CD14-positive monocyte (primary cell): Measurements from ENCODE around the gene CDCA7L. TPM values are rescaled to one million over a fixed set of nuclear protein-coding genes. Genes with fewer than 3 reads are reported as not detected.

Source experiments
- DNase-seq, 3 donors: peaks; one replicate each; pipeline ENCODE4 v3.0.0-alpha.2; 2011 to 2022
- H2AFZ ChIP-seq: 2 replicates; pipeline ENCODE4 v1.6.0; 2012; ENCODE audit warnings: mild to moderate bottlenecking, low read depth, low read length, inconsistent platforms; ENCODE audit not compliant: insufficient read depth, poor library complexity, severe bottlenecking
- H3K27ac ChIP-seq, 2 donors: 1 replicate in 1 of 2; 2 replicates in 1 of 2; pipeline ENCODE4 v1.5.1; 2012 to 2013; ENCODE audit warnings: low read length in 2 of 2, control low read depth in 1 of 2, inconsistent platforms in 1 of 2, low read depth in 1 of 2, mild to moderate bottlenecking in 1 of 2
- H3K27me3 ChIP-seq, 2 donors: one replicate each; pipeline versions ENCODE4 v1.6.0 to v1.6.1; 2011 to 2013; ENCODE audit warnings: low read length in 2 of 2; ENCODE audit not compliant: control insufficient read depth in 2 of 2, insufficient read depth in 2 of 2
- H3K36me3 ChIP-seq, 2 donors: replicated peaks in 1 of 2; 1 replicate in 1 of 2; 2 replicates in 1 of 2; pipeline versions ENCODE4 v1.5.1 to v1.6.1; 2012 to 2013; ENCODE audit warnings: low read length in 2 of 2, control low read depth in 1 of 2, inconsistent platforms in 1 of 2, mild to moderate bottlenecking in 1 of 2; ENCODE audit not compliant: insufficient read depth in 2 of 2, control insufficient read depth in 1 of 2
- H3K4me1 ChIP-seq, 2 donors: 1 replicate in 1 of 2; 2 replicates in 1 of 2; pipeline versions ENCODE4 v1.5.1 to v1.6.1; 2012 to 2013; ENCODE audit warnings: low read length in 2 of 2, control low read depth in 1 of 2, inconsistent platforms in 1 of 2, mild to moderate bottlenecking in 1 of 2, moderate library complexity in 1 of 2; ENCODE audit not compliant: insufficient read depth in 2 of 2, control insufficient read depth in 1 of 2
- H3K4me2 ChIP-seq: replicated peaks from 2 replicates; pipeline ENCODE3; 2012; ENCODE audit warnings: low read length, moderate library complexity, mild to moderate bottlenecking; ENCODE audit not compliant: poor library complexity, severe bottlenecking; ENCODE audit errors: extremely low read depth
- H3K4me3 ChIP-seq, 3 experiments: fragments of 200-600 bp in 1 of 3; sonication (generic) in 1 of 3; replicated peaks in 1 of 3; 1 replicate in 2 of 3; 2 replicates in 1 of 3; pipeline ENCODE4 v1.5.1; 2011 to 2013; ENCODE audit warnings: low read length in 3 of 3, mild to moderate bottlenecking in 3 of 3, control low read depth in 2 of 3, low read depth in 2 of 3, inconsistent platforms in 1 of 3, moderate library complexity in 1 of 3
- H3K79me2 ChIP-seq: 2 replicates; pipeline ENCODE4 v1.6.0; 2012; ENCODE audit warnings: mild to moderate bottlenecking, control low read depth, inconsistent platforms, low read length, moderate library complexity; ENCODE audit not compliant: insufficient read depth
- H3K9ac ChIP-seq: 2 replicates; pipeline ENCODE4 v1.6.0; 2017; ENCODE audit warnings: low read length, mild to moderate bottlenecking; ENCODE audit not compliant: insufficient read depth, poor library complexity, severe bottlenecking
- H3K9me3 ChIP-seq, 2 donors: replicated peaks in 1 of 2; 1 replicate in 1 of 2; 2 replicates in 1 of 2; pipeline versions ENCODE4 v1.5.1 to v1.6.1; 2012 to 2013; ENCODE audit warnings: low read length in 2 of 2, control low read depth in 1 of 2; ENCODE audit not compliant: control insufficient read depth in 1 of 2, insufficient read depth in 1 of 2
- H4K20me1 ChIP-seq: 2 replicates; pipeline ENCODE4 v1.6.0; 2012; ENCODE audit warnings: mild to moderate bottlenecking, low read length, control low read depth, moderate library complexity; ENCODE audit not compliant: insufficient read depth
- H3K27ac Mint-ChIP-seq, 7 donors: one replicate each; pipeline ENCODE4 v1.8.0; 2020; ENCODE audit warnings: mild to moderate bottlenecking in 7 of 7, mixed read lengths in 7 of 7, moderate library complexity in 6 of 7, inconsistent platforms in 2 of 7
- H3K27me3 Mint-ChIP-seq, 3 donors: one replicate each; pipeline ENCODE4 v1.8.0; 2021 to 2022; ENCODE audit warnings: low read depth in 3 of 3, mild to moderate bottlenecking in 3 of 3, mixed read lengths in 3 of 3, moderate library complexity in 3 of 3, inconsistent platforms in 1 of 3
- H3K36me3 Mint-ChIP-seq, 2 donors: one replicate each; pipeline ENCODE4 v1.8.0; 2020; ENCODE audit warnings: mixed read lengths in 2 of 2, inconsistent platforms in 1 of 2, mild to moderate bottlenecking in 1 of 2
- H3K4me1 Mint-ChIP-seq: one replicate; pipeline ENCODE4 v1.8.0; 2020; ENCODE audit warnings: mild to moderate bottlenecking, mixed read lengths
- H3K4me3 Mint-ChIP-seq, 2 donors: one replicate each; pipeline ENCODE4 v1.8.0; 2020; ENCODE audit warnings: mild to moderate bottlenecking in 2 of 2, mixed read lengths in 2 of 2, moderate library complexity in 1 of 2
- H3K9me3 Mint-ChIP-seq, 7 donors: one replicate each; pipeline ENCODE4 v1.8.0; 2020 to 2022; ENCODE audit warnings: mixed read lengths in 7 of 7, mild to moderate bottlenecking in 6 of 7, moderate library complexity in 6 of 7, inconsistent platforms in 2 of 7
- WGBS: methylation state at CpG from one replicate; pipeline ENCODE4 v1.1.5; 2013; ENCODE audit warnings: missing lambda C conversion rate; ENCODE audit not compliant: insufficient coverage; 5-methylcytosine and 5-hydroxymethylcytosine counted together
- intact Hi-C, 2 donors: fragments of 100-400 bp; cut with micrococcal nuclease; formaldehyde crosslinking; loops; one replicate each; pipeline versions ENCODE4 v1.15.0 to v1.15.1; 2023
- polyA plus RNA-seq, 3 donors: library from polyadenylated mRNA; depleted of rRNA in 1 of 3; unstranded in 2 of 3; stranded (reverse) in 1 of 3; fragments of 300-500 nt in 2 of 3; fragments of >200 nt in 1 of 3; fragmentation: Illumina TruSeq in 2 of 3; gene quantifications; 1 replicate in 2 of 3; 2 replicates in 1 of 3; pipeline ENCODE4 v1.2.3, GENCODE V29; 2012 to 2021
- TF ChIP-seq, protein P1 (sequence below): fragments of 200-600 bp; IDR thresholded peaks from one replicate; pipeline ENCODE4 v1.8.0; 2022; ENCODE audit warnings: antibody characterized with exemption, mild to moderate bottlenecking

CDCA7L gene
- polyA plus RNA-seq, 3 donors, result 2.5 to 4.3 (median 3.1) TPM

DNA sequence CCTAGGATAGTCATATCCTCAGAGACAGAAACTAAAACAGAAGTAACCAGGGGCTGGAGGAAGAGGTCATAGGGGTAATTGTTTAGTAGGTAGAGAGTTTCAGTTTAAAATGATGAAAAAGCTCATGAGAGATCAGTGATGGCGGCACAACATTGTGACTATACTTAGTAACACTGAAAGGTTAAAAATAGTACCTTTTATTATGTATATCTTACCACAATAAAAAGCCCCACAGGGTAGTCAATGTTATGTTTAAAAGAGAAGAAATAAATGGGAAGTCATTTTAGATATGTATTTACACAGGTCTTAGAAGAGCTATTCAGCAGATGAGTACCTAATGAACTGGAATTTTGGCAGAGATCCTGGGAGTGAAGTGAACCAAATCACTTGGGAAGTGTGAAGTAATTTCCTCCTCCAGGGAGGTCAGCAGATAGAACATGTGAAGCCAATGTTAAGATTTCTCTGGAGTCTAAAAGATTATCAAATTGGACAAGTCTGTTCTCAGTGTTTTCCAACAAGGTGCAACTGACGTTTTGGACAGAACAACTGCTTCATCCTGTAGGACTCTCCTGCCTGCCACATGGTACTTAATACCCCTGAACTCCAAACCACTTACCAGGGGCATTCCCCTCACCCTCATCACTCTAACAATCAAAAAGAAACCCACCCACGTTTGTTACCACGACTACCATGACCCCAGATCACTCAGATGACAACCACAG is 6.4 kb downstream of the CDCA7L start:
- Mint-ChIP-seq H3K27me3 (peaks cover 0 to under 1% (median 0%) of the 10 kb centered on the region in 3 donors), H3K36me3 (peaks cover 10 to 13% of the 10 kb centered on the region in 2 donors), H3K4me3 (no peak overlapping the region), H3K27ac (peak overlapping the region in 2 of 7 donors; percentile 4 to 34), H3K9me3 (peaks cover 0 to 11% (median 0%) of the 10 kb centered on the region in 7 donors), H3K4me1 (peaks cover 35% of the 10 kb centered on the region)
- Histone ChIP-seq H4K20me1 (no peaks in the 10 kb centered on the region), H3K9ac (no peak overlapping the region), H3K9me3 (peaks cover 0 to 3% of the 10 kb centered on the region in 2 donors), H3K36me3 (no peaks in the 10 kb centered on the region), H3K79me2 (peaks cover 91% of the 10 kb centered on the region), H3K4me3 (no peak overlapping the region), H3K27ac (no peak overlapping the region), H3K4me2 (no peak overlapping the region), H3K27me3 (no peaks in the 10 kb centered on the region), H2AFZ (no peak overlapping the region), H3K4me1 (peaks cover 13 to 43% of the 10 kb centered on the region in 2 donors)
- intact Hi-C loops, result no loop called here
- 45% methylated on average over 1 of the region's 4 CpGs for WGBS
- no peak for DNase-seq
- TF ChIP-seq, protein P1, sequence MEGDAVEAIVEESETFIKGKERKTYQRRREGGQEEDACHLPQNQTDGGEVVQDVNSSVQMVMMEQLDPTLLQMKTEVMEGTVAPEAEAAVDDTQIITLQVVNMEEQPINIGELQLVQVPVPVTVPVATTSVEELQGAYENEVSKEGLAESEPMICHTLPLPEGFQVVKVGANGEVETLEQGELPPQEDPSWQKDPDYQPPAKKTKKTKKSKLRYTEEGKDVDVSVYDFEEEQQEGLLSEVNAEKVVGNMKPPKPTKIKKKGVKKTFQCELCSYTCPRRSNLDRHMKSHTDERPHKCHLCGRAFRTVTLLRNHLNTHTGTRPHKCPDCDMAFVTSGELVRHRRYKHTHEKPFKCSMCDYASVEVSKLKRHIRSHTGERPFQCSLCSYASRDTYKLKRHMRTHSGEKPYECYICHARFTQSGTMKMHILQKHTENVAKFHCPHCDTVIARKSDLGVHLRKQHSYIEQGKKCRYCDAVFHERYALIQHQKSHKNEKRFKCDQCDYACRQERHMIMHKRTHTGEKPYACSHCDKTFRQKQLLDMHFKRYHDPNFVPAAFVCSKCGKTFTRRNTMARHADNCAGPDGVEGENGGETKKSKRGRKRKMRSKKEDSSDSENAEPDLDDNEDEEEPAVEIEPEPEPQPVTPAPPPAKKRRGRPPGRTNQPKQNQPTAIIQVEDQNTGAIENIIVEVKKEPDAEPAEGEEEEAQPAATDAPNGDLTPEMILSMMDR, result no peak

DNA sequence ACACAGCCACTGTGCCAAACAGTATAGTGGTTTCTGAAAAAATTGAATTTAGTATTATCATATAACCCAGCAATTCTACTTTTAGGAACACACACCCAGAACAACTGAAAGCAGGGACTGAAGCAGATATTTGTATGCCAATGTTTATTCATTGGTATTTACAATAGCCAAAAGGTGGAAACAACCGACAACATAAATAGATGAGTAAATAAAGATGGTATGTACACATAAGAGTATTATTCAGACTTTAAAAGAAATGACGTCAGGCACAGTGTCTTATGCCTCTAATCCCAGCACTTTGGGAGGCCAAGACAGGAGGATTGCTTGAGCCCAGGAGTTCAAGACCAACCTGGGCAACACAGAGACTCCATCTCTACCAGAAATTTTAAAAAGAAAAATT is 7.2 kb downstream of the CDCA7L start:
- no CpG with 5 or more reads among the region's 2 CpGs for WGBS

More for the DNA sequence above, 7.2 kb downstream of the CDCA7L start:
- H3K27me3 Mint-ChIP-seq, result no peaks in the 10 kb centered on the region
- no peak overlapping the region for H3K9ac ChIP-seq
- no peaks in the 10 kb centered on the region for H4K20me1 ChIP-seq
- TF ChIP-seq, protein P1, result no peak
- peaks cover 10 to 13% of the 10 kb centered on the region in 2 donors for H3K36me3 Mint-ChIP-seq
- peaks cover 0 to 11% (median 0%) of the 10 kb centered on the region in 7 donors for H3K9me3 Mint-ChIP-seq
- intact Hi-C loops, result no loop called here
- peaks cover 9 to 43% of the 10 kb centered on the region in 2 donors for H3K4me1 ChIP-seq
- no peak overlapping the region for H3K4me2 ChIP-seq
- no peak overlapping the region for H3K4me3 Mint-ChIP-seq
- H3K79me2 ChIP-seq, result peaks cover 88% of the 10 kb centered on the region
- H3K27ac ChIP-seq, result no peak overlapping the region
- DNase-seq, result no peak
- peaks cover 0 to 3% of the 10 kb centered on the region in 2 donors for H3K9me3 ChIP-seq
- H3K27me3 ChIP-seq, result no peaks in the 10 kb centered on the region
- no peaks in the 10 kb centered on the region for H3K36me3 ChIP-seq
- H3K4me3 ChIP-seq, result no peak overlapping the region
- no peak overlapping the region for H3K27ac Mint-ChIP-seq
- H2AFZ ChIP-seq, result no peak overlapping the region
- peaks cover 37% of the 10 kb centered on the region for H3K4me1 Mint-ChIP-seq
